GM18520 (cell line): ENCODE measurements around the gene DNAJC18.
"Not testable (repeated sequence)": the region's sequence is repeated elsewhere in the genome, so short reads cannot be mapped to it uniquely, and the experiment has no call there.

Experiments used
- ATAC-seq: cut with Tn5 transposase; IDR thresholded peaks from one replicate; pipeline ENCODE4 v1.9.1; 2021; ENCODE audit not compliant: unreplicated experiment

The DNAJC18 gene

GRCh38 chr5:139439013-139439903 lies at the start of gene DNAJC18:
TSS of gene DNAJC18 (minus strand) at chr5:139439525. CDS start at chr5:139439445, 80 bp downstream.
- ATAC-seq, result peak; percentile 68

GRCh38 chr5:139488260-139488659 lies 48.9 kb upstream of the DNAJC18 start:
- no peak for ATAC-seq

- no peak for ATAC-seq
Measured at GRCh38 chr5:139486201-139486600, 46.9 kb upstream of the DNAJC18 start.

GRCh38 chr5:139482890-139483208 lies 43.5 kb upstream of the DNAJC18 start:
- ATAC-seq, result not testable (repeated sequence)

- no peak for ATAC-seq
Measured at GRCh38 chr5:139482050-139482889, 42.9 kb upstream of the DNAJC18 start, which contains the start of gene STING1. TSS of gene STING1 (minus strand) at chr5:139482758. CDS start at chr5:139481704, 1,054 bp downstream.

- no peak for ATAC-seq
Measured at GRCh38 chr5:139481580-139482049, 42.3 kb upstream of the DNAJC18 start.

GRCh38 chr5:139481122-139481533 lies 41.8 kb upstream of the DNAJC18 start:
- no peak for ATAC-seq

- ATAC-seq, result not testable (repeated sequence)
Measured at GRCh38 chr5:139479729-139480128, 40.4 kb upstream of the DNAJC18 start.

- not testable (repeated sequence) for ATAC-seq
Measured at GRCh38 chr5:139478657-139479423, 39.5 kb upstream of the DNAJC18 start.

- no peak for ATAC-seq
Measured at GRCh38 chr5:139475865-139476617, 36.7 kb upstream of the DNAJC18 start.

- no peak for ATAC-seq
Measured at GRCh38 chr5:139474890-139475791, 35.8 kb upstream of the DNAJC18 start.

- no peak for ATAC-seq
Measured at GRCh38 chr5:139473565-139473964, 34.2 kb upstream of the DNAJC18 start.

GRCh38 chr5:139473105-139473504 lies 33.8 kb upstream of the DNAJC18 start:
- ATAC-seq, result no peak

- ATAC-seq, result no peak
Measured at GRCh38 chr5:139472386-139473030, 33.2 kb upstream of the DNAJC18 start.

- no peak for ATAC-seq
Measured at GRCh38 chr5:139470821-139471300, 31.5 kb upstream of the DNAJC18 start, which contains the start of gene SMIM33. TSS of gene SMIM33 (plus strand) at chr5:139471004. CDS start at chr5:139471122, 118 bp downstream.

GRCh38 chr5:139468421-139468931 lies 29.2 kb upstream of the DNAJC18 start:
- no peak for ATAC-seq

- ATAC-seq, result no peak
Measured at GRCh38 chr5:139462586-139463276, 23.4 kb upstream of the DNAJC18 start, which contains the start of gene ECSCR. TSS of gene ECSCR (minus strand) at chr5:139462743. CDS start at chr5:139462670, 73 bp downstream.
